Epithelial cell of esophagus (primary cell): ENCODE data around the gene KCNT2.

Experiments used
- DNase-seq: peaks from one replicate; pipeline ENCODE4 v3.0.0; 2010; ENCODE audit warnings: low read depth
- H3K4me3 ChIP-seq: 2 replicates; pipeline ENCODE4 v1.5.1; 2011; ENCODE audit warnings: mild to moderate bottlenecking, low read length, control low read depth
- TF ChIP-seq, protein P1 (sequence below): IDR thresholded peaks from 2 replicates; pipeline ENCODE4 v1.5.1; 2011; ENCODE audit warnings: low read depth, mild to moderate bottlenecking, low read length, control low read depth, inconsistent platforms; ENCODE audit not compliant: insufficient read depth; ENCODE audit errors: missing control alignments

The KCNT2 gene

DNA sequence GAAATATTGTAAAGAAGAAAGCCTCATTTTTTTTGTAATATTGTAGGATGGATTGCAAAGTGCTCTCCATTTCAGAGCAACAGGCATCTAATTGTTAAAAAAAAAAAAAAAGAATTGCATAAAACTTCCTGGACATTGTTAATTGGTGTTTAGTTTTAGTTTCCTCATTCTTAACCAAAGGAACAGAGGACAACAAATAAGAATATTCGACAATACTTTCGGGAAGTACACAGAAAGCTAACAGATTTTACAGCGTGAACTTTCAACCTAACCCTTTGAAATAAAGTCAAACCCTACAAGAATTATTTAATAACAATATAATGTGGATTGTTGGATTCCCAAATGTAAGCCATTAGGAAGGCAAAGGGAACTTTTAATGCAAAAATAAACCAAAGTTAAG, 284.4 kb downstream of the KCNT2 start:
- TF ChIP-seq, protein P1, sequence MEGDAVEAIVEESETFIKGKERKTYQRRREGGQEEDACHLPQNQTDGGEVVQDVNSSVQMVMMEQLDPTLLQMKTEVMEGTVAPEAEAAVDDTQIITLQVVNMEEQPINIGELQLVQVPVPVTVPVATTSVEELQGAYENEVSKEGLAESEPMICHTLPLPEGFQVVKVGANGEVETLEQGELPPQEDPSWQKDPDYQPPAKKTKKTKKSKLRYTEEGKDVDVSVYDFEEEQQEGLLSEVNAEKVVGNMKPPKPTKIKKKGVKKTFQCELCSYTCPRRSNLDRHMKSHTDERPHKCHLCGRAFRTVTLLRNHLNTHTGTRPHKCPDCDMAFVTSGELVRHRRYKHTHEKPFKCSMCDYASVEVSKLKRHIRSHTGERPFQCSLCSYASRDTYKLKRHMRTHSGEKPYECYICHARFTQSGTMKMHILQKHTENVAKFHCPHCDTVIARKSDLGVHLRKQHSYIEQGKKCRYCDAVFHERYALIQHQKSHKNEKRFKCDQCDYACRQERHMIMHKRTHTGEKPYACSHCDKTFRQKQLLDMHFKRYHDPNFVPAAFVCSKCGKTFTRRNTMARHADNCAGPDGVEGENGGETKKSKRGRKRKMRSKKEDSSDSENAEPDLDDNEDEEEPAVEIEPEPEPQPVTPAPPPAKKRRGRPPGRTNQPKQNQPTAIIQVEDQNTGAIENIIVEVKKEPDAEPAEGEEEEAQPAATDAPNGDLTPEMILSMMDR, result no peak
- no peak for DNase-seq
- no peak overlapping the region for H3K4me3 ChIP-seq

DNA sequence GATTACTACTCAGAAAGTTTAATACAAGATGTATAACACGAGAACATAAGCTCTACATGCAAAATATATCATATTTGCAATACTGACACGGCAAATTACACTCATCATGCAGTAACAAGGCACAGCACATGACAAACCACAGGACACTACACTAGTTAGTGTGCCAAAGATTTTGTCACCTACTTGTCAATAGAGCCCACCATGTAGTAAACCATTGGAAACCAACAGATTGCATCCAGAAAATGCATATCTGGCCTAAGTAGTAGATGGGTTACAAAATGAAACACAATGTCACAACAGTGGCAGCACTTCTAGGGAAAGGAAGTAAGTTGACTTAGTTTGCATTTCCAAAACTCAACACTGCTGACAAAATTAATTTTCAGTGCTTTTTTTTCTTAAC, 288.9 kb downstream of the KCNT2 start:
- TF ChIP-seq, protein P1, result no peak
- DNase-seq, result no peak
- no peak overlapping the region for H3K4me3 ChIP-seq

DNA sequence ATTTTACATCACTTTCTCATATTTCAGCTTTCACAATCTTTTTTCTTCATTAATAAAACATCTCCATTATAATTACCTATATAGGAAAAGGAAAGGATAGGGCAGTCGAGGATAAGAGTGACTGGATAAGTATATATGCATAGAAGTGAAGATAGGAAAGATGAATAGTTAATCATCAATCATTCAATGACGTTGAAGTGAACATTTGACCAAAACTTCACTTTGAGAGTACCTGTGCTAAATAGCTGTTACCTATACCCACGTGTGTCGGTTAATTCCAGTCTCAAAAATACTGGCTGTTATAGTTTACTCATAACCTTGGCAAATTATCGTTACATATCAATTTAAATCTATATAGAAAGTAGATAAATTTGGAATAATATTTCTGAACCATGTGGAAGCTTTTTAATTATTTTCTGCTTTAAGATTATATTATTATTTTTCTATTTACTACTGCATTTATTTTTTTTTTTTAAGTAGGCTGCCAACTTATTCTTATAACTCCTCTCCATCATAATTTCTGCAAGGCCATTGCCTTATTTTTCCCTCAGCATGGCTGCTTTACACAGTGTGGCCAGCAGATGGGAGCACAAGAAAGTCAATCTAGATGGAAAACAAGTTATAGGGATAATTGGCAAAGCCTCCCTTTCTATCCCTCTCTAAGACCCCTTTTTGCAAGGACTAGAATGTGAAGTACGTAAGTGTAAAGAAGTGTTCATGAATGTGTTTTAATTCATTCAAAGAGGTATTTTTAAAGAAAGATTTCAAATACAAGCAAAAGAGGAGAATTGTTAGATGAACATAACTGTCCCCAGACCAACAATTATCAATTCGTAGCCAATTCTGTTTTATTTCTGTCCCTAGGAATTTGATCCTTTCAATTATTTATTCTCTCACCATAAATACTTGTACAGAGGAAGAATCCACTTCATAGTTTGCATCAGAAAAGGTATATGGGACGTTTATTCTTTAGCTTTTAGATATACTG, 290.4 kb downstream of the KCNT2 start:
- TF ChIP-seq, protein P1, result peak; percentile 84
- DNase-seq, result peak; percentile 59
- H3K4me3 ChIP-seq, result no peak overlapping the region

DNA sequence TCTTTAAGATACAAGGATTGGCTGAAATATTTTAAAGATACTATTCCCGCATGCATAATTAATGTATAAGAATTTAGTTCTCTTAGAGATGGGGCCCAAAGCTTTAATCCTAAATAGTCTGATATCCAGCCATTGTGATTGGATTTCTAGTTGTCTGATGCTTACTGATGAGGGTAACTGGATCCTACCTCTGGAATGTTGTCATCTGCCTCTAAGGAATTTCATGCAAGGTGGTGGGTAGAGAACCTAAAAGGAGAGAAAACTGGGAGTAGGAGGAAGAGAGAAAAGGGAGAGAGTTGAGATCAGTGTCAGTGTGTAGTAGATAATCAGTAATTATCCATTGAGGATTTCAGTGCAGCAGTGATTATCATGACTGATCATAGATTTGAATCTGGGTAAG, 295.5 kb downstream of the KCNT2 start:
- TF ChIP-seq, protein P1, result no peak
- no peak overlapping the region for H3K4me3 ChIP-seq
- DNase-seq, result no peak

DNA sequence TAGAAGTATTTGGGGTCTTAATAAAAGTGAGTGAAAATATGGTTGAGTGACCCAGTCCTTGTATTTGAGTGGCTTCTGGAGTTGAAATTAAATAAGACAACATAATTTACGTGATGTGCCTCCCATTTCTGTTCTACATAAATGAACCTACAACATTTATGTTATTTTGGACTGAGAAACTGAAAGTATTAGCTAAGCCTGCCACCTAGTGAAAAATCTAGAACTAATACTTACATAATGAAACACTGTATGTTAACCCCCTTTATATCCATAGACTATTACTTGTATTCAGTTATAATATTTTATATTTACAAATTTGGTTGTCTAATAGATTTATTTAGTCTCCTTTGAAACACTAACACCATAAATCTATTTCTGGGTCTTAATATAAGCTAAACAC, 298.9 kb downstream of the KCNT2 start:
- H3K4me3 ChIP-seq, result no peak overlapping the region
- peak; percentile 62 for DNase-seq
- TF ChIP-seq, protein P1, result peak; percentile 25

DNA sequence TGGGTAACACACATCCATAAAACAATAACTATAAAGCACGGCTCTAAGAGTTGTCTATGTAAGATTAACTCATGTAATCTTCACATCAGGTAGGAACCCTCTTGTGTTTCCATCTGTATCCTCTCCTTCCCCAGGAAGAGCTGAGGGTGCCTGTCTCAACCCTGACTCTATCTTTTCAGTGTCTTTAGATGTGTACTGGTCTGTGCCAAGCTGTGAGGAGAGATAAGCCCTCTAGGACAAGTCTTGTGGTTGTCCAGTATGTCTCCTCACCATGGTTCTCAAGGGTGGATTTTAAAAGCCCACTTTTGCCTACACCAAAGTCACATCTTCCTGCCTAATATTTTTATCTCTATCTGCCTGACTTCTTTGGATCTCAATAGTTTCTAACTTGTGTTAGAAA, 300.1 kb downstream of the KCNT2 start:
- no peak for DNase-seq
- no peak overlapping the region for H3K4me3 ChIP-seq
- TF ChIP-seq, protein P1, result no peak

DNA sequence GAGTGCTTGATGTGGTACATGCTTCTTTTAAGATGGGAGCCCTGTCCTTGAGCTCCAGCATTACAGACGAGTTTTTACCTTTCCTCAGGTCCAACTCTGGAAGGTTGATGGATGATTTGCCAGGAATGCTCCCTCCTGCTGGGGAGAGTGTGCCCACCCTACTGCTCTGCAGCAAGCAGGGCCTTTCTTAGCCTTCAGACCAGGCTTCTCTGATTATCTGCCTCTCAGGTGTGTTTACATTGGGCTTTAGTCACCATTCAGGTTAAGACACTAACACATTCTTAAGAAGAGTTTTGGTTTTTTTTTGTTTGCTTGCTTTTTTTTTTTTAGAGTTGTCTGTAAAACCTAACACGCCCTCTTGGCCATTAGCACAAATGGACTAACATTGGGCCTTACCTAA, 301.8 kb downstream of the KCNT2 start:
- TF ChIP-seq, protein P1, result no peak
- DNase-seq, result peak; percentile 22
- H3K4me3 ChIP-seq, result no peak overlapping the region
